GM12865 (cell line): ENCODE measurements around the gene PMIS2.

Experiments used
- DNase-seq: peaks from one replicate; pipeline ENCODE4 v3.0.0; 2010; ENCODE audit warnings: low read depth
- H3K4me3 ChIP-seq: 2 replicates; pipeline ENCODE4 v1.5.1; 2011; ENCODE audit warnings: mild to moderate bottlenecking, low read depth, low read length, control low read depth
- CTCF ChIP-seq: IDR thresholded peaks from 2 replicates; pipeline ENCODE4 v1.5.1; 2011; ENCODE audit warnings: low read length, control low read depth, low read depth, inconsistent platforms; ENCODE audit not compliant: insufficient read depth; ENCODE audit errors: missing control alignments

The PMIS2 gene

DNA sequence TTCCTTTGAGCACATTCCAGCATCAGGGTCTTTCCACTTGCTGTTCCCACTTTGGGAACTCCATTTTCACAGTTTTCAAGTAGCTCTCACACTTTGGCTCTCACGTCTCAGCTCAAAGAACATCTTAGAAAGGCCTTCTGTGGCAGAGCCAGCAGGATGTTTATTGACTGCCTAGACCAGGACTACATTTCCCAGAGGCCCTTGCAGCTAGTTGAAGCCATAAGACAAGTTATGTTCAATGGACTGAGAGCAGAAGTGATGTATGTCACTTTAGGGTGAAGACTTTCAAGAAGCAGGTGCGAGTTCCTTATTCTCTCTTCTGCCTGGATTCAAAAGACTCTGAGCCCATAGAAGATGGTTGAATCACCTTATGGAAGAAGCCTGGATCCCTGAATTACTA is 22.3 kb downstream of the PMIS2 start:
- peak; percentile 66 for DNase-seq
- no peak for TF ChIP-seq CTCF
- no peak overlapping the region for H3K4me3 ChIP-seq

DNA sequence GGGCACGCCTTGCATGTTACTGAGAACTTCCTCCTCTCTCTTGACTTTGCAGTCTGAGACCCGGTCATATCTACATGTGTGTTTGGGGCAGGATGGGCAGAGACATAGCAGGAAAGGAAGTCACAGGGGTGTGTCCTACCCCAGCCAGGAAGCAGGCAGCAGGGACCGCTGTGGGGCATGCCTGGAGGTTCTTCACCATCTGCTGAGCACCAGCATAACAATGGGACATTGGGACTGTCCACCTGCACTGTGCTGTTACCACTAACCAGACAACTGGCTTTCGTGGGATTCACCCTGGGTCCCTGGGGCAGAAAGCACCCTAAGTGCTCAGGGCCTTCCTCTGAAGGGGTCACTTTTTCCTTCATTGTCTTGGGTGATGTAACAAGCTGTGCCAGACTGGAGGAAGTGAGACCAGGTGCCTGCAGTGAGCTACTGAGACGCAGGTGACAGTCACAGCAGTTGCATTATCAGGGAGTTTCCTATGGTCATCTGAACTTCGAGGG is 23.9 kb downstream of the PMIS2 start:
- no peak for TF ChIP-seq CTCF
- peak; percentile 83 for DNase-seq
- 0 out of 2 replicates have a peak overlapping the region, but pooled peaks have one; percentile 6 for H3K4me3 ChIP-seq

DNA sequence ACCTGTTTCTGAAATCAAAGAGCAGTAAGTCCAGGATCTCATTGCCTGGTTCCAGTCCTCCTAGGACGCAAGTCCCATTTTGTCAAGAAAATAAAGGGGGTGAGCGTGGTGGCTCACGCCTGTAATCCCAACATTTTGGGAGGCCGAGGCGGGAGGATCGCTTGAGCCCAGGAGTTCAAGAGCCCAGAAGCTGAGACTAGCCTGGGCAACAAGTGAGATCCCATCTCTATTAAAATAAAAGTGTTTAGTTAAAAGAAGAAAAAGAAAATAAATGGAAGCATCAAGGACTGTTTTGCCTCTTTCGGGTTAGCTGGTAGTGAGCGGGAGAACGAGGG is 26.2 kb downstream of the PMIS2 start:
- DNase-seq: no peak
- TF ChIP-seq CTCF: no peak
- peak overlapping the region; percentile 84; the same call in 1 of the 2 replicates for H3K4me3 ChIP-seq

- peak; percentile 97 for DNase-seq
- TF ChIP-seq CTCF: no peak
- peak within 1 kb of the TSS; percentile 84 for H3K4me3 ChIP-seq
These were observed 26.8 kb downstream of the PMIS2 start, which contains the start of gene HAUS5 for GRCh38 chr19:35612559-35613321. Gene HAUS5, plus strand, starts transcription at chr19:35612735. Its CDS starts 60 bp downstream, at chr19:35612795.

DNA sequence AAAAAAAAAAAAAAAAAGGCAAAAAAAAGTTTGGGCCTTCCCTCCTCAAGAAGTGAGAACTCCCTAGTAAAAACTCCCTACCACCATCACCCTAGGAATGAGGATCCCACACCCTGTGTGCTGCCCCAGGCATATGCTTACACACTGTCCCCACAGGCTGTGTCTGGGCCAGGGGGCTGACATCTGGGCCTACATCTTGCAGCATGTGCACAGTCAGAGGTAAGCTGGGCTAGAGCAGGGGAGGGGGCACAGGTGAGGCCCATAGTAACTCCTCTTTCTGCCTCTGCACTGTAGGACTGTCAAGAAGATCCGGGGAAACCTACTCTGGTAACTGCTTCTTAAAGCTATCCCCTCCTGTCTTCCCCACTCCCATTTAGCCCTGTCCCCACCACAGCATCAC is 27.6 kb downstream of the PMIS2 start:
- DNase-seq: no peak
- no peak overlapping the region for H3K4me3 ChIP-seq

DNA sequence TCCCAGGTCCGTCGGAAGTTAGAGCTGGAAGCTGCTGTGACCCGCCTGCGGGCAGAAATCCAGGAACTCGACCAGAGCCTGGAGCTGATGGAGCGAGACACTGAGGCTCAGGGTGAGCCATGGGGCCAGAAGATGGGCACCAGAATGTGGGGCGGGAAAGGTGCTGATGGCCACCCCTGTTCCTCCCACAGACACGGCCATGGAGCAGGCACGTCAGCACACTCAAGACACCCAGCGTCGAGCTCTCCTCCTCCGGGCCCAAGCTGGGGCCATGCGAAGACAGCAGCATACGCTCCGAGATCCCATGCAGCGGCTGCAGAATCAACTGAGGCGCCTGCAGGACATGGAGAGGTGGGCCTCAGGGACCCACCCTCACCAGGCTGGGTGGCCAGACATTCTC is 29.1 kb downstream of the PMIS2 start:
- H3K4me3 ChIP-seq: no peak overlapping the region
- no peak for DNase-seq
- no peak for TF ChIP-seq CTCF

More for the DNA sequence above, 27.6 kb downstream of the PMIS2 start:
- TF ChIP-seq CTCF: no peak
